HepG2 (cell line): Measurements from ENCODE around the gene CYB5A. TPM values are rescaled to one million over a fixed set of nuclear protein-coding genes. Genes with fewer than 3 reads are reported as not detected.
A peak's percentile ranks its signal among the peaks of the same experiment; 100 is the strongest.

ENCODE experiments used
- ATAC-seq: fragments of 200-7000 bp; cut with Tn5 transposase; 3 replicates; pipeline ENCODE4 v1.9.1; 2020; ENCODE audit warnings: mild to moderate bottlenecking, moderate library complexity
- BruUV-seq: library from RNA; stranded (reverse); fragments of 400-500 nt; replicated peaks from 2 replicates; lab custom pipeline; 2021; lab: Mats Ljungman, UMichigan
- CTCF ChIA-PET: fragments of 300-600 bp; formaldehyde crosslinking; extraction: SDS; loops from one replicate; lab custom pipeline; 2021; ENCODE audit warnings: low total read pairs, inconsistent platforms, low intra/inter-chr PET ratio; lab: Yijun Ruan, JAX
- POLR2A ChIA-PET: fragments of 350-600 bp; sonication (Branson Sonifier 250); formaldehyde crosslinking; loops from one replicate; lab custom pipeline; 2020; ENCODE audit warnings: antibody characterized with exemption, inconsistent platforms; lab: Yijun Ruan, JAX
- DNase-seq: peaks from one replicate; pipeline ENCODE4 v3.0.0-alpha.2; 2015; ENCODE audit warnings: low spot score
- FAIRE-seq: peaks from 3 replicates; lab custom pipeline; 2011; peaks lifted over from hg19 to GRCh38; lab: Jason Lieb, UNC
- H2AFZ ChIP-seq: one replicate; pipeline ENCODE4 v1.6.1; 2011; ENCODE audit warnings: low read length, inconsistent platforms
- H3K27ac ChIP-seq: fragments of 300-600 bp; 3 replicates; pipeline ENCODE4 v1.8.0; 2011; ENCODE audit warnings: mixed run types, mild to moderate bottlenecking, mixed read lengths, low read length, inconsistent platforms; ENCODE audit not compliant: insufficient read depth; ENCODE audit errors: extremely low read length
- H3K27me3 ChIP-seq, 2 experiments: fragments of 200-600 bp in 1 of 2; 2 replicates in 1 of 2; 3 replicates in 1 of 2; pipeline versions ENCODE4 v1.6.0 to v1.8.0; 2011; ENCODE audit warnings: low read length in 2 of 2, mild to moderate bottlenecking in 2 of 2, moderate library complexity in 2 of 2, inconsistent platforms in 1 of 2; ENCODE audit not compliant: insufficient read depth in 2 of 2, control insufficient read depth in 1 of 2
- H3K36me3 ChIP-seq, 2 experiments: fragments of 200-600 bp in 1 of 2; replicated peaks in 1 of 2; 2 replicates in 1 of 2; 3 replicates in 1 of 2; pipeline versions ENCODE4 v1.5.1 to v1.8.0; 2011; ENCODE audit warnings: low read length in 2 of 2, inconsistent platforms in 1 of 2; ENCODE audit not compliant: insufficient read depth in 2 of 2, control insufficient read depth in 1 of 2
- H3K4me1 ChIP-seq: 2 replicates; pipeline ENCODE4 v1.5.1; 2012; ENCODE audit warnings: low read length, inconsistent platforms; ENCODE audit not compliant: insufficient read depth
- H3K4me2 ChIP-seq: 2 replicates; pipeline ENCODE4 v1.6.0; 2011; ENCODE audit warnings: low read depth, low read length, inconsistent platforms
- H3K4me3 ChIP-seq, 3 experiments: fragments of 200-600 bp in 1 of 3; sonication (generic), shearing (Covaris generic) in 1 of 3; replicated peaks in 1 of 3; 2 replicates each; pipeline ENCODE4 v1.5.1; 2011 to 2016; ENCODE audit warnings: low read length in 3 of 3, inconsistent platforms in 2 of 3, low read depth in 2 of 3, mild to moderate bottlenecking in 2 of 3, control low read depth in 1 of 3, mixed read lengths in 1 of 3; ENCODE audit not compliant: insufficient read depth in 1 of 3
- H3K79me2 ChIP-seq: one replicate; pipeline ENCODE4 v1.6.1; 2011; ENCODE audit warnings: low read length, inconsistent platforms; ENCODE audit not compliant: insufficient read depth
- H3K9ac ChIP-seq: 2 replicates; pipeline ENCODE4 v1.6.0; 2011; ENCODE audit warnings: mild to moderate bottlenecking, low read depth, low read length, inconsistent platforms; ENCODE audit not compliant: insufficient read depth
- H3K9me3 ChIP-seq: 2 replicates; pipeline ENCODE4 v1.5.1; 2012; ENCODE audit warnings: mild to moderate bottlenecking, low read length
- H4K20me1 ChIP-seq: 2 replicates; pipeline ENCODE4 v1.6.0; 2011; ENCODE audit warnings: inconsistent platforms, mild to moderate bottlenecking, low read length, moderate library complexity; ENCODE audit not compliant: insufficient read depth
- DNMT3B ChIP-seq: conservative IDR thresholded peaks from 2 replicates; pipeline ENCODE4 v1.6.1; 2016; ENCODE audit warnings: missing biosample characterization, control low read depth
- NFKBIZ ChIP-seq: IDR thresholded peaks from 2 replicates; pipeline ENCODE4 v1.6.1; 2018; ENCODE audit warnings: missing genetic modification reagents, missing compliant biosample characterization
- NFYC ChIP-seq: IDR thresholded peaks from 2 replicates; pipeline ENCODE4 v1.6.1; 2016; ENCODE audit warnings: missing genetic modification reagents, missing compliant biosample characterization
- NR1H2 ChIP-seq: sonication (generic); formaldehyde crosslinking; IDR thresholded peaks from 2 replicates; pipeline ENCODE4 v1.8.1; 2022; ENCODE audit warnings: low read depth, missing genetic modification reagents, borderline replicate concordance
- PPARG ChIP-seq: conservative IDR thresholded peaks from 2 replicates; pipeline ENCODE4 v1.6.1; 2016; ENCODE audit warnings: missing biosample characterization, missing genetic modification reagents
- PRMT3 ChIP-seq: sonication (generic); formaldehyde crosslinking; IDR thresholded peaks from 2 replicates; pipeline ENCODE4 v1.8.1; 2022; ENCODE audit warnings: low read depth, mild to moderate bottlenecking, moderate library complexity, missing genetic modification reagents, borderline replicate concordance
- ZFP37 ChIP-seq: sonication (generic); formaldehyde crosslinking; IDR thresholded peaks from 2 replicates; pipeline ENCODE4 v1.4.0; 2020; ENCODE audit warnings: missing genetic modification reagents, borderline replicate concordance
- ZFYVE20 ChIP-seq: sonication (generic); formaldehyde crosslinking; IDR thresholded peaks from 2 replicates; pipeline ENCODE4 v1.8.0; 2023; ENCODE audit warnings: low read depth, mild to moderate bottlenecking, moderate library complexity, missing genetic modification reagents, borderline replicate concordance
- ZNF232 ChIP-seq: sonication (generic); formaldehyde crosslinking; IDR thresholded peaks from 2 replicates; pipeline ENCODE4 v1.4.0; 2020; ENCODE audit warnings: missing genetic modification reagents, borderline replicate concordance
- ZNF33A ChIP-seq: sonication (generic); formaldehyde crosslinking; IDR thresholded peaks from 2 replicates; pipeline ENCODE4 v1.5.1; 2020; ENCODE audit warnings: missing genetic modification reagents, mild to moderate bottlenecking, moderate library complexity, borderline replicate concordance
- ZNF761 ChIP-seq: sonication (generic); formaldehyde crosslinking; conservative IDR thresholded peaks from 2 replicates; pipeline ENCODE4 v1.4.0; 2020; ENCODE audit warnings: mild to moderate bottlenecking, missing genetic modification reagents
- WGBS: methylation state at CpG from one replicate; pipeline ENCODE4 v1.1.6; 2017; ENCODE audit warnings: low lambda C conversion rate; 5-methylcytosine and 5-hydroxymethylcytosine counted together
- in situ Hi-C: cut with HindIII; loops from 2 replicates; pipeline ENCODE4 v1.10.0; 2017; ENCODE audit warnings: low pct_unique_long_range_greater_than_20kb; ENCODE audit not compliant: extremely low pct_ligation_motif_present
- intact Hi-C: fragments of 100-400 bp; cut with micrococcal nuclease; formaldehyde crosslinking; loops from one replicate; pipeline ENCODE4 v1.10.0; 2022; ENCODE audit not compliant: unreplicated experiment
- polyA plus RNA-seq, 8 experiments: library from polyadenylated mRNA; depleted of rRNA in 3 of 8; stranded (reverse) in 7 of 8; unstranded in 1 of 8; fragments of >200 nt; fragmentation: Illumina TruSeq in 4 of 8; extraction: Trizol in 4 of 8; gene quantifications; 2 replicates each; pipeline versions ENCODE4 v1.2.1 to v1.2.3, GENCODE V29; 2011 to 2016; ENCODE audit warnings: low read depth in 4 of 8, missing spikeins in 1 of 8, mixed read lengths in 1 of 8; ENCODE audit not compliant: insufficient read depth in 1 of 8
- total RNA-seq, 5 experiments: library from RNA; depleted of rRNA; stranded (reverse); fragments of >200 nt; fragmentation: Illumina TruSeq; extraction: Trizol; gene quantifications; 2 replicates each; pipeline ENCODE4 v1.2.3, GENCODE V29; 2016; ENCODE audit warnings: low read depth in 1 of 5
- TF ChIP-seq, protein P1 (sequence below): sonication (generic); formaldehyde crosslinking; IDR thresholded peaks from 2 replicates; pipeline ENCODE4 v1.8.0; 2022; ENCODE audit warnings: mild to moderate bottlenecking, missing genetic modification reagents, moderate library complexity
- TF ChIP-seq, protein P2 (sequence below): sonication (generic); formaldehyde crosslinking; IDR thresholded peaks from 2 replicates; pipeline ENCODE4 v1.4.0; 2020; ENCODE audit warnings: mild to moderate bottlenecking, missing genetic modification reagents
- TF ChIP-seq, protein P3 (sequence below): sonication (generic); formaldehyde crosslinking; IDR thresholded peaks from 2 replicates; pipeline ENCODE4 v1.4.0; 2020; ENCODE audit warnings: missing genetic modification reagents
- TF ChIP-seq, protein P4 (sequence below): sonication (generic); formaldehyde crosslinking; IDR thresholded peaks from 2 replicates; pipeline ENCODE4 v1.4.0; 2020; ENCODE audit warnings: missing genetic modification reagents

The CYB5A gene
- total and polyA plus RNA-seq, 2 of the 13 experiments (the other 11 are each of a cell fraction or from before 2014, with no cell fraction given), result 215 to 356 TPM

DNA sequence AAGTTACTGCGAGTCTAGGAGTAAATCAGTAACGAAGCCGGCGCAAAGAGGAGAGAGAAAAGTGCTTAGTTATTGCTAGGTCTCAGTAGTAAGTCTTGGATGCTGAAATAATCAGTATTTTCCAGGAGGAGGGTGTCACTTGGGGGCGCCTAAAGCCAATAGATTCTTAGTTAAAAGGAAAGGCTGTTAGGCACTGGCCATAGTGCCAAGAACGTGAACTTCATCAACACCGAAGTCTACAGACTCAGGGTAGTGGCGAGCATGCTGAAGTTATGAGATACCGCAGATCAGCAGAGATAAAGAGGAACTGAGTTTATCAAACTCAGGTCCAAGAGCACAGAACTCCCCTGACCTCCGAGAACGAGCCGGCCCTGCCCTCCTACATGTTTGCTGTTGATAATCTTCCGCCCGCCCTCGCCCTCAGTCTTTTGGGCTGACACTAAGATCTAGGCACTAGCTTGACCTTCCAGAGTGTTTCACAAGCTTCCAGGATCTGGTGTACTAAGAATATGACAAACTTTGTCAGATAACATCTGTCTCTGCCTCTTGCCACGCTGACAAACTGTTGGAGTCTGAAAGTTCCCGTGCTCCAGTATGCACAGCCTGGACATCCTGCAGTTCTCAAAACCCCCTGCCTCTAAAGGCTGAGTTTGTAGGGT is 49.2 kb downstream of the CYB5A start:
- intact Hi-C loops (loop anchor here (1.0 to 2.0 kb wide), 4 partner anchors 8 to 89 kb away; no protein-coding TSS in a partner anchor), in situ Hi-C loops (no loop called here)
- POLR2A ChIA-PET, result interaction anchor here (1.0 to 2.2 kb wide), 5 partner anchors 9 to 48 kb away, joined by 3 to 20 read pairs (median 4); no protein-coding TSS in a partner anchor
- ATAC-seq, result peak; percentile 84
- Histone ChIP-seq H3K27ac (peak overlapping the region; percentile 78), H2AFZ (peak overlapping the region; percentile 81), H3K9ac (peak overlapping the region; percentile 55), H3K4me2 (peak overlapping the region; percentile 79), H4K20me1 (no peaks in the 10 kb centered on the region), H3K4me3 (peak overlapping the region; percentile 26 to 60 (median 37)), H3K36me3 (no peaks in the 10 kb centered on the region), H3K27me3 (no peaks in the 10 kb centered on the region), H3K4me1 (peaks cover 47% of the 10 kb centered on the region), H3K9me3 (no peaks in the 10 kb centered on the region), H3K79me2 (no peaks in the 10 kb centered on the region)
- no TSS peak for BruUV-seq
- peak; percentile 67 for FAIRE-seq
- peak; percentile 65 for DNase-seq
- CTCF ChIA-PET, result no interaction called here
- under 1% methylated on average over 17 of the region's 17 CpGs for WGBS
- TF ChIP-seq PPARG, result peak; percentile 26; the same call in 1 of the 2 replicates
- TF ChIP-seq, protein P1, sequence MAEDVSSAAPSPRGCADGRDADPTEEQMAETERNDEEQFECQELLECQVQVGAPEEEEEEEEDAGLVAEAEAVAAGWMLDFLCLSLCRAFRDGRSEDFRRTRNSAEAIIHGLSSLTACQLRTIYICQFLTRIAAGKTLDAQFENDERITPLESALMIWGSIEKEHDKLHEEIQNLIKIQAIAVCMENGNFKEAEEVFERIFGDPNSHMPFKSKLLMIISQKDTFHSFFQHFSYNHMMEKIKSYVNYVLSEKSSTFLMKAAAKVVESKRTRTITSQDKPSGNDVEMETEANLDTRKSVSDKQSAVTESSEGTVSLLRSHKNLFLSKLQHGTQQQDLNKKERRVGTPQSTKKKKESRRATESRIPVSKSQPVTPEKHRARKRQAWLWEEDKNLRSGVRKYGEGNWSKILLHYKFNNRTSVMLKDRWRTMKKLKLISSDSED (CRISPR knock-in tag), result no peak
- TF ChIP-seq ZNF232 (CRISPR knock-in tag), result no peak
- no peak for TF ChIP-seq NFKBIZ (CRISPR knock-in tag)
- no peak for TF ChIP-seq PRMT3 (CRISPR knock-in tag)
- TF ChIP-seq ZFP37 (CRISPR knock-in tag), result no peak
- TF ChIP-seq, protein P2, sequence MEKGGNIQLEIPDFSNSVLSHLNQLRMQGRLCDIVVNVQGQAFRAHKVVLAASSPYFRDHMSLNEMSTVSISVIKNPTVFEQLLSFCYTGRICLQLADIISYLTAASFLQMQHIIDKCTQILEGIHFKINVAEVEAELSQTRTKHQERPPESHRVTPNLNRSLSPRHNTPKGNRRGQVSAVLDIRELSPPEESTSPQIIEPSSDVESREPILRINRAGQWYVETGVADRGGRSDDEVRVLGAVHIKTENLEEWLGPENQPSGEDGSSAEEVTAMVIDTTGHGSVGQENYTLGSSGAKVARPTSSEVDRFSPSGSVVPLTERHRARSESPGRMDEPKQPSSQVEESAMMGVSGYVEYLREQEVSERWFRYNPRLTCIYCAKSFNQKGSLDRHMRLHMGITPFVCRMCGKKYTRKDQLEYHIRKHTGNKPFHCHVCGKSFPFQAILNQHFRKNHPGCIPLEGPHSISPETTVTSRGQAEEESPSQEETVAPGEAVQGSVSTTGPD (CRISPR knock-in tag), result no peak
- TF ChIP-seq ZNF33A, result no peak
- no peak for TF ChIP-seq ZNF761 (CRISPR knock-in tag)
- TF ChIP-seq NFYC (CRISPR knock-in tag), result no peak
- TF ChIP-seq NR1H2 (CRISPR knock-in tag), result no peak
- no peak for TF ChIP-seq DNMT3B (CRISPR knock-in tag)
- no peak for TF ChIP-seq ZFYVE20 (CRISPR knock-in tag)
- TF ChIP-seq, protein P3, sequence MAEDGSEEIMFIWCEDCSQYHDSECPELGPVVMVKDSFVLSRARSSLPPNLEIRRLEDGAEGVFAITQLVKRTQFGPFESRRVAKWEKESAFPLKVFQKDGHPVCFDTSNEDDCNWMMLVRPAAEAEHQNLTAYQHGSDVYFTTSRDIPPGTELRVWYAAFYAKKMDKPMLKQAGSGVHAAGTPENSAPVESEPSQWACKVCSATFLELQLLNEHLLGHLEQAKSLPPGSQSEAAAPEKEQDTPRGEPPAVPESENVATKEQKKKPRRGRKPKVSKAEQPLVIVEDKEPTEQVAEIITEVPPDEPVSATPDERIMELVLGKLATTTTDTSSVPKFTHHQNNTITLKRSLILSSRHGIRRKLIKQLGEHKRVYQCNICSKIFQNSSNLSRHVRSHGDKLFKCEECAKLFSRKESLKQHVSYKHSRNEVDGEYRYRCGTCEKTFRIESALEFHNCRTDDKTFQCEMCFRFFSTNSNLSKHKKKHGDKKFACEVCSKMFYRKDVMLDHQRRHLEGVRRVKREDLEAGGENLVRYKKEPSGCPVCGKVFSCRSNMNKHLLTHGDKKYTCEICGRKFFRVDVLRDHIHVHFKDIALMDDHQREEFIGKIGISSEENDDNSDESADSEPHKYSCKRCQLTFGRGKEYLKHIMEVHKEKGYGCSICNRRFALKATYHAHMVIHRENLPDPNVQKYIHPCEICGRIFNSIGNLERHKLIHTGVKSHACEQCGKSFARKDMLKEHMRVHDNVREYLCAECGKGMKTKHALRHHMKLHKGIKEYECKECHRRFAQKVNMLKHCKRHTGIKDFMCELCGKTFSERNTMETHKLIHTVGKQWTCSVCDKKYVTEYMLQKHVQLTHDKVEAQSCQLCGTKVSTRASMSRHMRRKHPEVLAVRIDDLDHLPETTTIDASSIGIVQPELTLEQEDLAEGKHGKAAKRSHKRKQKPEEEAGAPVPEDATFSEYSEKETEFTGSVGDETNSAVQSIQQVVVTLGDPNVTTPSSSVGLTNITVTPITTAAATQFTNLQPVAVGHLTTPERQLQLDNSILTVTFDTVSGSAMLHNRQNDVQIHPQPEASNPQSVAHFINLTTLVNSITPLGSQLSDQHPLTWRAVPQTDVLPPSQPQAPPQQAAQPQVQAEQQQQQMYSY (CRISPR knock-in tag), result no peak
- TF ChIP-seq, protein P4, sequence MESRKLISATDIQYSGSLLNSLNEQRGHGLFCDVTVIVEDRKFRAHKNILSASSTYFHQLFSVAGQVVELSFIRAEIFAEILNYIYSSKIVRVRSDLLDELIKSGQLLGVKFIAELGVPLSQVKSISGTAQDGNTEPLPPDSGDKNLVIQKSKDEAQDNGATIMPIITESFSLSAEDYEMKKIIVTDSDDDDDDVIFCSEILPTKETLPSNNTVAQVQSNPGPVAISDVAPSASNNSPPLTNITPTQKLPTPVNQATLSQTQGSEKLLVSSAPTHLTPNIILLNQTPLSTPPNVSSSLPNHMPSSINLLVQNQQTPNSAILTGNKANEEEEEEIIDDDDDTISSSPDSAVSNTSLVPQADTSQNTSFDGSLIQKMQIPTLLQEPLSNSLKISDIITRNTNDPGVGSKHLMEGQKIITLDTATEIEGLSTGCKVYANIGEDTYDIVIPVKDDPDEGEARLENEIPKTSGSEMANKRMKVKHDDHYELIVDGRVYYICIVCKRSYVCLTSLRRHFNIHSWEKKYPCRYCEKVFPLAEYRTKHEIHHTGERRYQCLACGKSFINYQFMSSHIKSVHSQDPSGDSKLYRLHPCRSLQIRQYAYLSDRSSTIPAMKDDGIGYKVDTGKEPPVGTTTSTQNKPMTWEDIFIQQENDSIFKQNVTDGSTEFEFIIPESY (CRISPR knock-in tag), result no peak
